NCI-H226 (cell line): ENCODE data around the gene TRAPPC12.
"Not testable (repeated sequence)": the region's sequence is repeated elsewhere in the genome, so short reads cannot be mapped to it uniquely, and the experiment has no call there.

Experiments
- DNase-seq: peaks from one replicate; pipeline ENCODE4 v3.0.0-alpha.2; 2015

The TRAPPC12 gene

DNA sequence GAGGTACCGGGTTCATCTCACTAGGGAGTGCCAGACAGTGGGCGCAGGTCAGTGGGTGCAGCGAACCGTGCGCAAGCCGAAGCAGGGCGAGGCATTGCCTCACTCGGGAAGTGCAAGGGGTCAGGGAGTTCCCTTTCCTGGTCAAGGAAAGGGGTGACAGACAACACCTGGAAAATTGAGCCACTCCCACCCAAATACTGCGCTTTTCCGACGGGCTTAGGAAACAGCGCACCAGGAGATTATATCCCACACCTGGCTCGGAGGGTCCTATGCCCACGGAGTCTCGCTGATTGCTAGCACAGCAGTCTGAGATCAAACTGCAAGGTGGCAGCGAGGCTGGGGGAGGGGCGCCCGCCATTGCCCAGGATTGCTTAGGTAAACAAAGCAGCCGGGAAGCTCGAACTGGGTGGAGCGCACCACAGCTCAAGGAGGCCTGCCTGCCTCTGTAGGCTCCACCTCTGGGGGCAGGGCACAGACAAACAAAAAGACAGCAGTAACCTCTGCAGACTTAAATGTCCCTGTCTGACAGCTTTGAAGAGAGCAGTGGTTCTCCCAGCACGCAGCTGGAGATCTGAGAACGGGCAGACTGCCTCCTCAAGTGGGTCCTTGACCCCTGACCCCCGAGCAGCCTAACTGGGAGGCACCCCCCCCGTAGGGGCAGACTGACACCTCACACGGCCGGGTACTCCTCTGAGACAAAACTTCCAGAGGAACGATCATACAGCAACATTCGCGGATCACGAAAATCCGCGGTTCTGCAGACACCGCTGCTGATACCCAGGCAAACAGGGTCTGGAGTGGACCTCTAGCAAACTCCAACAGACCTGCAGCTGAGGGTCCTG is 9.9 kb upstream of the TRAPPC12 start:
- DNase-seq: not testable (repeated sequence)

DNA sequence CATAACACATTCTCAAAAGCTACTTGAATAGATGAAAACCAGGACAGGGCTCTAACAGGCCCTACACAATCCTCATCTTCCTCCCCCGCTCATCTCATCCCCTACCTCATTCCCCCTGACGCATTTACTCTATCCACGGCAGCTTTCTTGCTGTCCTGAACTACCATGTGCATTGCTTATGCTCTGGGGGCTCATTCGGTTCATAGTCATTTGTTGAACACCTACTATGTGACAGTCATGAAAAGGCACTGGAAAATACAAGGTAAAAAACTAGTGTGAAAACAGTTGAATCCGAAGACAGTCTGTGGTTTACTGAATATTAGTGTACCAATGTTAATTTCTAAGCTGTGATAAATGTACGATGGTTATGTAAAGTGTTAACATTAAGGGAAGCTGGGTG is 2.7 kb upstream of the TRAPPC12 start:
- DNase-seq: no peak

- DNase-seq: peak; percentile 59
These were observed 2.2 kb upstream of the TRAPPC12 start for GRCh38 chr2:3377279-3377611.

GRCh38 chr2:3377612-3378432 is 1.7 kb upstream of the TRAPPC12 start, which contains the start of gene EIPR1:
Gene EIPR1 (minus strand): TSS chr2:3377818. CDS start chr2:3377689, 129 bp downstream.
- DNase-seq: peak; percentile 99

GRCh38 chr2:3379339-3379646 is 201 bp upstream of the TRAPPC12 start:
- DNase-seq: no peak

DNA sequence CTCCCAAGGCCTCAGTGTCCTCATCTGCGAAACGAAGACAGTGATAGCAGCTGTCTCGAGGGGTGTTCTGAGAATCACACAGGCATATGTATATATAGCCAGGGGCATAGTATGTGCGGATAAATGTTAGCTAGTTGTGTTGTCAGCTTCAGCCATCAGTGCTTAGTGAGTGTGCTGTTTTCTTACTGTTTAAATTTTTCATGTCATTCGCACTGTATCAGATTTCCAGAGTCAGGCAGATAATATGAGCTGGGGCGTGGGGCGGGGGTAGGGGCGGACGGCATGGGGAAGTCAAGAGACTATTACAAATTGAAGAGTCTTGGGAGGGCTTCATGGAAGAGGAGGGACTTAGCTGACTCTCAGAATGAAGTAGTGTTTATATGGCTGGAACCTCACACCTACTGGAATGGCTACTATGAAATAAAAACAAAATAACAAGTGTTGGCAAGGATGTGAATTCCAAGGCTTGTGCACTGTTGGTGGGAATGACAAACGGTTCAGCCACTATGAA is 7.0 kb downstream of the TRAPPC12 start:
- no peak for DNase-seq

GRCh38 chr2:3387011-3387410 is 7.5 kb downstream of the TRAPPC12 start:
- DNase-seq: no peak

DNA sequence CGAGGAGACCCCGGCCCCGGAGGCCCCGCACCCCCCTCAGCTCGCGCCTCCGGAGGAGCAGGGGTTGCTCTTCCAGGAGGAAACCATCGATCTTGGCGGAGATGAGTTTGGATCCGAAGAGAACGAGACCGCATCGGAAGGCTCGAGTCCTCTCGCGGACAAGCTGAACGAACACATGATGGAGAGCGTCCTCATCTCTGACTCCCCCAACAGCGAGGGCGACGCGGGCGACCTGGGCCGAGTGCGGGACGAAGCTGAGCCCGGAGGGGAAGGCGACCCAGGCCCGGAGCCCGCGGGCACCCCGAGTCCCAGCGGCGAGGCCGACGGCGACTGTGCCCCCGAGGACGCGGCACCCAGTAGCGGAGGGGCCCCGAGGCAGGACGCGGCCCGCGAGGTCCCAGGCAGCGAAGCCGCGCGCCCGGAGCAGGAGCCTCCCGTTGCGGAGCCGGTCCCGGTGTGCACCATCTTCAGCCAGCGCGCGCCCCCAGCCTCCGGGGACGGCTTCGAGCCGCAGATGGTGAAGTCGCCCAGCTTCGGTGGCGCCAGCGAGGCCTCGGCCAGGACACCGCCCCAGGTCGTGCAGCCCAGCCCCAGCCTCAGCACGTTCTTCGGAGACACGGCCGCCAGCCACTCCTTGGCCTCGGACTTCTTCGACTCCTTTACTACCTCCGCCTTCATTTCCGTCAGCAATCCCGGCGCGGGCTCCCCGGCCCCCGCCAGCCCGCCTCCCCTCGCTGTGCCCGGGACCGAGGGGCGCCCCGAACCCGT is 8.3 kb downstream of the TRAPPC12 start:
- DNase-seq: no peak

GRCh38 chr2:3388412-3388738 is 8.9 kb downstream of the TRAPPC12 start:
- DNase-seq: no peak

- DNase-seq: no peak
These were observed 9.7 kb downstream of the TRAPPC12 start for GRCh38 chr2:3389193-3389592.

GRCh38 chr2:3390041-3390440 is 10.5 kb downstream of the TRAPPC12 start:
- DNase-seq: no peak

GRCh38 chr2:3392216-3392615 is 12.7 kb downstream of the TRAPPC12 start:
- no peak for DNase-seq

- no peak for DNase-seq
These were observed 17.5 kb downstream of the TRAPPC12 start for GRCh38 chr2:3396920-3397559.

DNA sequence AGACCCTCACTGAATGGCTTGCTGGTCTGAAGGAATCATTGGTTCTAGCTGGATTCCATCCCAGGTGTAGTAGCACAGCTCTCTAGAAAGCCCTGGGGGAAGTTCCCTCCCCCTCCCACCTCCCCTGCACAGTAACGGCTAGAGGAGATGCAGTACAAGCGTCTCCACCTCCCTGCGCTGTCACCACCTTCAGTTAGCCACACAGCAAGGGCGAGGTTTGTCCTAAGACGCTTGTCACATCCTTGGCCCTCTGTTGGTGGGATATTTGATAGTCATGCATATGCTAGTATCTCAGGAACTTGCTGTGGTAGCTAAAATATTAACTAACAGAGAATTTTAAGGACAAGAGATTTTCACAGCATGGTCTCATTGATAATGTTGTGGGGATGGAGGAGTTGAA is 19.4 kb downstream of the TRAPPC12 start:
- DNase-seq: no peak

- no peak for DNase-seq
These were observed 19.9 kb downstream of the TRAPPC12 start for GRCh38 chr2:3399381-3399780.

GRCh38 chr2:3399829-3400228 is 20.3 kb downstream of the TRAPPC12 start:
- DNase-seq: no peak

DNA sequence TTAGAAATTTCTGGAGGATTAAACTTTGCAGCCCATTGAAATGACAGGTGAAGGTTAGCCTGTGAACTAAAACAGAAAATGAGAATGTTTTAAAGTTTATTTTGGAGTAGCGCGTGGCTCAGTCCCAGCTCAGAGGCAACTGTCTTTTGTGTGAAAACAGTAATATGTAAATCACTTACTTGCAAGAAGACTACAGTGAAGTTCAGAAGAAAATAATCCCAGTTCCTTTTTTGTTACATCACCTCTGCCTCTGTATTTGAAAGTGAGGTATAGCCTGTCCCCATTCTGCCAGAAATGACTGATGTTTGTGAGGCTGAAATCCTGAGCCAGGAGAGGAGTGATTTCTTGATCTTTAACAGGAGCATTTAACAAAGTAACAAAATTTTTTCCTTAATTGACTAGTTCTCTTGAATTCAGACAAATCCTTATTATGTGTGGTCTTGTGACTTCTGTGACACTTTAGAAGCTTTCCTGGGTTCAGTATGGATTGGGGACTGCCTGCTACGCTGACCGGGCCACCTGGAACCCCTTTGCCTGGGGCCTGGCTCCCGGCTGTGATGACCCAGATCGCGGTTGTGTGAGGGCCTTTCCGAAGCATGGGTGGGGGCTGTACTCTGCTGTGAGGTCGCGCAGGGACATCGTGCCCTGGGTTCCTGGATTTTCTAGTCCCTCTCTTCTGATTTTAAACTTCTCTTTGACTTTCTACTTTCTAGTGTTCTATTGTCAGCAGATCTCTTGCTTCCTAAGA is 24.3 kb downstream of the TRAPPC12 start:
- no peak for DNase-seq

DNA sequence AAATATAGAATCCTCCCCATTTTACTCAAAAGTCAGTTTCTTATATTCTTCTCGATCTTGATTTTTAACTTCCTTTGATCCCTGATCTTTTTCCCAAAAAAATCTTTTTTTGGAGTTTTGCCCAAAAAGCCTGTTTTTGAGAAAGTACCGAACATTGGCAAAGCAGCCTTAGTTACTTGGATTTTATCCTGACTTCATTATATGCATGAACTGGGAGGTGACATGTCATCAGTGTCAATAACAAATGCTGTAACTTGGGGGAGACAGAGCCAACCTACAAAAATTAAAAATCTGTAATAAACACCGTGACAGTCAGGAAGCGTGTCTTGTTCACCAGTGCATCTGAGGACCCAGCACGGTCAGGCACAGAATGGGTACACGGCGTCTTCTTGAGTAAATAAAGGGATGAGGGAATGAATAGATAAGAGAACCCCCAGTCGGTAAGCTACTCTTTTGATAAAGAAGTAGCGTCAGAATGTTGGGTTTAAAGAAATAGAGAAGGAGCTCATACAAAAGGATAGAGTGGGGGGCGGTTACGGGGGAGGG is 24.9 kb downstream of the TRAPPC12 start:
- no peak for DNase-seq

DNA sequence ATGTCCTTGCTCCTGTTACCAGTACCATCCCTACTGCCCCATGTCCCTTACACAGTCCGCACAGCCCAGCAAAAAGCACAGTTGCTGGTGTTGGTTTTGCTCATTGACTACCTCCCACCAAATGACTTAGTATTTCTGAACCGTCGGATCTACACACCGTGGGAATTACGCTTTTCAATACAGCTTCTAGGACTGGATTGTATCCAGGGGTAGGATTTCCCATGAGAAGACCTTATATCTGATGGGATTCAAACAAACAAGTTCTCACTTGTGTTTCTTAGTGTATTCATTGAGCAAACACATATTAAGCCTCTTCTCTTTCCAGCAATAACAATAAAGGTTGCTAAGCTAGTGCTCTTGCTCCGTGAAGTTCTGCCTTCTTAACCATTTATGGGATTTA is 25.8 kb downstream of the TRAPPC12 start:
- no peak for DNase-seq

DNA sequence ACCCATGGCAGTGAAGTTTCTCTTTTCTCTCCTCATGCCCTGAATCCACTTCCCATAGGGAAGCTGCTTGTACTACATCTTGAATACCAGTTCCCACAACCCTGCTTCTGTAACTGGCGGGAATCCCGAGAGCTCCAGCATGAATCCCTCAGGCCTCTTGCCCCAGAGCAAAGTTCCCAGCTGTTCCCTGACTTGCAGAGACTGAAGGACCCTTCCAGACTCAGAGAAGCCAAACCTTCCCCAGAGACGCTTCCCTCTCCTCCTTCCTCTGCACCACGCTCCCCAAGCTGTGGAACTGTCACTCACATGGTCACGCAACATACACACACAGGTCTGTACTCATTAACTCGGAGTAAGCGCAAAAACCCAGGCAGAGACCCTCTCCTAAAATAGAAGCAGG is 26.4 kb downstream of the TRAPPC12 start:
- DNase-seq: no peak

GRCh38 chr2:3406501-3406900 is 27.0 kb downstream of the TRAPPC12 start:
- no peak for DNase-seq

GRCh38 chr2:3408781-3409180 is 29.3 kb downstream of the TRAPPC12 start:
- no peak for DNase-seq
